ENCODE measurements around the gene BMPR1A.

- TF ChIP-seq CTCF (IDR thresholded peaks at IDR 0.05) (no peak), POLR2A (IDR thresholded peaks at IDR 0.05) (no peak)
Observed at GRCh38 chr10:86849181-86849894, 92.9 kb downstream of the BMPR1A start.

All from esophagus squamous epithelium (tissue), 4 donors.